PC-9 (cell line): ENCODE results near the gene CD44.

ENCODE experiments used
- CTCF ChIP-seq: fragments of 200-600 bp; sonication (generic); conservative IDR thresholded peaks from 2 replicates; pipeline ENCODE4 v1.6.1; 2017; ENCODE audit warnings: mixed run types, antibody characterized with exemption, mild to moderate bottlenecking, moderate library complexity
- EZH2 ChIP-seq: fragments of 200-600 bp; sonication (generic); IDR thresholded peaks from 2 replicates; pipeline ENCODE4 v1.8.0; 2017; ENCODE audit warnings: antibody characterized with exemption, low read depth

GRCh38 chr11:35259529-35259928 lies 120.6 kb downstream of the CD44 start:
- TF ChIP-seq CTCF (no peak), EZH2 (no peak)
